ENCODE results near the gene WEE1.

The WEE1 gene

DNA sequence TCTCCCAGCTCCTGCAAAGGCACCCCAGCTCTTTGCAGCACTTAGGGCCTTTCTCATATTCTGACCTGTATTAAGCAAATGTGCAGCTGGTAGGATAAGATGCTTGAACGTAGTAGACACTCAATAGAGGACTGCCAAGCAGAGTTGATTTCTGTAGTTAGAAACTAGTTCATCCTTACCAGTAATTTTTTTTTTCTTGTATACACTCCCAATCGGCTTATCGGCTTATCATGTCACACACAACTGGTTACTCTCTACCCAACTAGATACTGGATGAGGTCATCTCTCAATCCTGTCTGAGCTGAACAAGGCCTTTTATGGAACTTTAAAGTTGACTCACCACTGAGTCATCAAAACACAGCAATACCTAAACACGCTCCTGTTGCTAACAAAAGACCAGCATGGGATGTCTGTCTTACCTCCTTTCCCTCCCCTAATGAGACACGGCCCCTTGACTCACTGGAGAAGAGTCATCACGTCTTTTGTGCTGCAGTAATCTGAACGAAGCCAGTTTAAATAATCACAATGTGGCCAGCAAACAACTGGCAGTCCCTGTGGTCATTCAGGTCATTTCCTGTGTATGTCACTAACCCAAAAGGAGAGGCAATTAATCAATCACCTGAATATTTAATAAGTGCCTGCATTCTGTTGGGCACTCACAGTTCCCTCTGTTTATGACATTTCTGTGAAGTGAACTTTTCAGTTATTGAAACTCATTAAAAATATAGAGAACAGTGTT, 7.5 kb upstream of the WEE1 start:
- H3K4me3 ChIP-seq (ENCODE audit: low read depth in 1 of 2, low read length in 2 of 2), result peak overlapping the region in 1 of 2 donors; percentile 11

DNA sequence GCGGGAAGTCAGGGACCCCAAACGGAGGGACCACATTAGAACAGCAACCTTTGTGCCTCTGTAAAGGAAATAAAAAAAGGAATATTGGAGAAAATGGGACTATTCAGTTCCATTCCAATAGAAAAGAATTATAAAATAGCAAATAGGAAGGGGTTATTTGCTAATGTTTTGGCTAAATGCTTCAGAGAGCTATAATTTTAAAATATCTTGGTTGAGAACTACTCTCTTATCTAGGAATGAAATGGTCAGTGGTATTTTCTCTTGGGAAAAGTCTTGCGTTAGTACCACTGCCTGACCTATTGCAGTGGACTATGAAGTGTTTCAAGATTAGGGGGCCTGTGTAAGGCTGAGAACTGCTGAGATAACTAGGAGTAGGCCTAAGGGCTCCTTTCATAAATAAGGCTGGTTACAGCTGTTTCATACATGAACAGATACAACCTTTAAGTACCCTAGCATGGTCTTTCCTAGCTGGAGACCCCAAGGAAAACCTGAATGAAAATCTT, 6.9 kb upstream of the WEE1 start:
- Histone ChIP-seq H3K9ac (ENCODE audit: low read depth in 1 of 2, low read length in 2 of 2) (peak overlapping the region in 1 of 2 donors; percentile 26), H3K36me3 (ENCODE audit: control insufficient read depth in 1 of 2, insufficient read depth in 2 of 2, low read length in 2 of 2) (no peaks in the 10 kb centered on the region), H3K9me3 (ENCODE audit: control insufficient read depth in 1 of 2, low read length in 2 of 2) (no peaks in the 10 kb centered on the region), H3K4me3 (ENCODE audit: low read depth in 1 of 2, low read length in 2 of 2) (no peak overlapping the region), H3K27ac (ENCODE audit: low read depth, low read length) (peak overlapping the region; percentile 54), H3K27me3 (ENCODE audit: control insufficient read depth in 1 of 2, insufficient read depth in 2 of 2, low read length in 2 of 2) (no peaks in the 10 kb centered on the region), H3K4me1 (ENCODE audit: control insufficient read depth in 1 of 2, insufficient read depth in 2 of 2, low read length in 2 of 2) (peaks cover 30 to 39% of the 10 kb centered on the region in 2 donors)

More for the DNA sequence above, 7.5 kb upstream of the WEE1 start:
- H3K4me1 ChIP-seq (ENCODE audit: control insufficient read depth in 1 of 2, insufficient read depth in 2 of 2, low read length in 2 of 2), result peaks cover 27 to 39% of the 10 kb centered on the region in 2 donors
- peak overlapping the region; percentile 54 for H3K27ac ChIP-seq (ENCODE audit: low read depth, low read length)
- H3K27me3 ChIP-seq (ENCODE audit: control insufficient read depth in 1 of 2, insufficient read depth in 2 of 2, low read length in 2 of 2), result no peaks in the 10 kb centered on the region
- no peaks in the 10 kb centered on the region for H3K36me3 ChIP-seq (ENCODE audit: control insufficient read depth in 1 of 2, insufficient read depth in 2 of 2, low read length in 2 of 2)
- peak overlapping the region in 1 of 2 donors; percentile 26 for H3K9ac ChIP-seq (ENCODE audit: low read depth in 1 of 2, low read length in 2 of 2)
- H3K9me3 ChIP-seq (ENCODE audit: control insufficient read depth in 1 of 2, low read length in 2 of 2), result no peaks in the 10 kb centered on the region

DNA sequence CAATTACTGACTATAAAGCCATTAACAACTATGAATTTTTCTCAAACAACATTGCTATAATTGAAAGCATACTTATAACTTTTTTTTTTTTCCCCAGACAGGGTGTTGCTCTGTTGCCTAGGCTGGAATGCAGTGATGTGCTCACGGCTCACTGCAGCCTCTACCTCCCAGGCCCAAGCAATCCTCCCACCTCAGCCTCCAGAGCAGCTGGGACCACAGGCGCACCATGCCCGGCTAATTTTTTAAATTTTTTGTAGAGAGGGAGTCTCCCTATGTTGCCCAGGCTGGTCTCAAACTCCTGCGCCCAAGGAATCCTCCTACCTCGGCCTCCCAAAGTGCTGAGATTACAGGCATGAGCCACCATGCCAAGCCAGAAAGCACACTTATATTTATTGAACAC, 6.1 kb upstream of the WEE1 start:
- H3K9me3 ChIP-seq (ENCODE audit: control insufficient read depth in 1 of 2, low read length in 2 of 2), result no peaks in the 10 kb centered on the region
- H3K4me1 ChIP-seq (ENCODE audit: control insufficient read depth in 1 of 2, insufficient read depth in 2 of 2, low read length in 2 of 2), result peaks cover 30 to 39% of the 10 kb centered on the region in 2 donors
- no peak overlapping the region for H3K9ac ChIP-seq (ENCODE audit: low read depth in 1 of 2, low read length in 2 of 2)
- H3K4me3 ChIP-seq (ENCODE audit: low read depth in 1 of 2, low read length in 2 of 2), result no peak overlapping the region
- no peak overlapping the region for H3K27ac ChIP-seq (ENCODE audit: low read depth, low read length)
- no peaks in the 10 kb centered on the region for H3K27me3 ChIP-seq (ENCODE audit: control insufficient read depth in 1 of 2, insufficient read depth in 2 of 2, low read length in 2 of 2)
- H3K36me3 ChIP-seq (ENCODE audit: control insufficient read depth in 1 of 2, insufficient read depth in 2 of 2, low read length in 2 of 2), result no peaks in the 10 kb centered on the region

DNA sequence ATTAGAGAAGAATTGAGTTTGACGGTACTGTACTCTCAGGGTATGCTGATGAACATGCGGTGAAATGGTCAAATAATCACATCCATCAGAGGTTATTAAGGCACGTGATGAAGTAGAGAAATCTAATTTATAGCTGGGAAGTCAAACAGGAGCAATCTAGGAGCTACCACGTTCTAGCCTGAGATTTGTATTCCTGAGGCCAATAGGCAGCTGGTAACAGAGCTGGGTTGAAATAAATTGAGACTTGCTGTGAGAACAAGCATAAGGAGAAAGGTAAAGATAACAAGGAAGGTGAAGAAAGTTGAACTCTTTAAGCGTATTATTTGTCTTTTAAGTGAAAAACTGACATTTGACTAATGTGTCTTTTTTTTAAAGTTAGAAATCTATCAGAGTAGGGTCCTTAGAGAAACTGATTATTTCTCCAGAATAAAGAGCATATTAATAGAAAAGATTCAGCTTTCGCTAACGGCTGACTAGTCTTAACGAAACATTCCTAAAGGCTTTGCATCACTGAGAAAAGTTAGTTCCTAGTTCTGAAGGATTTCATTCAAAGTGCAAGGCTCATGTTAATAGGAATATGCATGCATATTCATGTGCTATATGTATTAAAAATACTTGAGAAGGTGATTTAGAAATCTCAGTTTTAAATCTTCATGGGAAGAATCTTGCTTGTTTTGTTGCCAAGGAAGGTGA, 5.2 kb upstream of the WEE1 start:
- no peaks in the 10 kb centered on the region for H3K9me3 ChIP-seq (ENCODE audit: control insufficient read depth in 1 of 2, low read length in 2 of 2)
- no peaks in the 10 kb centered on the region for H3K27me3 ChIP-seq (ENCODE audit: control insufficient read depth in 1 of 2, insufficient read depth in 2 of 2, low read length in 2 of 2)
- peak overlapping the region; percentile 80 for H3K27ac ChIP-seq (ENCODE audit: low read depth, low read length)
- no peak overlapping the region for H3K4me3 ChIP-seq (ENCODE audit: low read depth in 1 of 2, low read length in 2 of 2)
- H3K4me1 ChIP-seq (ENCODE audit: control insufficient read depth in 1 of 2, insufficient read depth in 2 of 2, low read length in 2 of 2), result peaks cover 30 to 39% of the 10 kb centered on the region in 2 donors
- H3K9ac ChIP-seq (ENCODE audit: low read depth in 1 of 2, low read length in 2 of 2), result peak overlapping the region; percentile 15 to 45
- no peaks in the 10 kb centered on the region for H3K36me3 ChIP-seq (ENCODE audit: control insufficient read depth in 1 of 2, insufficient read depth in 2 of 2, low read length in 2 of 2)

DNA sequence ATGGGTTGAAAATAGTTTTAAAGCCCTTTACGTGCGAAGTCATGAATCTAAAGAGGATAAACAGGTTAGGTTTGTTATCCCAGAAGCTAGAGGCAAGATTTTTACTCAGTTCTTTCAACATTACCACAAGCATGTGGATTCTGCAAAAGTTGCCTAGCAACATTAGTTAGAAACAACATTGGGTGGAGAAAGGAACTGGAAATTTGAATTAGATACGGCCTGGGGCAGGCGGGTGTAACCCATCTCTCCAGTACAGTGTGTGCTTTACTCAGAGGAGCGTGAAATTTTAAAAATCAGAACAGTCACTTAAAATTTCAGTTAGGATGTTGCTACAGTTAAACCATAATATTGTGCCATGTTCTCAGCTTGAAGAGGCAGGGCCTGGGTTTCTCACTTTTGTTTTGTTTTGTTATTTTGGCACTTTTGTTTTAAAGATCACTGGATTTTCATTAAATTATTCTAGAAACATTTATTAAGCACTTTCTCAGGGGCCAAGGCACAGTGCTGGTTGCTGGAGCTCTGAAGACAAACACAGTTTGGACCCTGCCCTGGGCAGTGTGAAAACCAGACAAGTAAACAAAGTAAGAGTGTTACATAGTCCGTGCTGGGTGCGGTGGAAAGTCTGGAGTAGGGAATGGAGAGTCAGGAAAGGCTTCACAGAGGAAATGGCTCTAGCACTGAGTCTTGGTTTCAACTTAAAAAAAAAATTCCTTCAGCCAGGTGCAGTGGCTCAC, 4.4 kb upstream of the WEE1 start:
- Histone ChIP-seq H3K27ac (ENCODE audit: low read depth, low read length) (peak overlapping the region; percentile 80), H3K9me3 (ENCODE audit: control insufficient read depth in 1 of 2, low read length in 2 of 2) (no peaks in the 10 kb centered on the region), H3K27me3 (ENCODE audit: control insufficient read depth in 1 of 2, insufficient read depth in 2 of 2, low read length in 2 of 2) (no peaks in the 10 kb centered on the region), H3K36me3 (ENCODE audit: control insufficient read depth in 1 of 2, insufficient read depth in 2 of 2, low read length in 2 of 2) (no peaks in the 10 kb centered on the region), H3K4me3 (ENCODE audit: low read depth in 1 of 2, low read length in 2 of 2) (peak overlapping the region; percentile 17 to 23), H3K4me1 (ENCODE audit: control insufficient read depth in 1 of 2, insufficient read depth in 2 of 2, low read length in 2 of 2) (peaks cover 30 to 39% of the 10 kb centered on the region in 2 donors), H3K9ac (ENCODE audit: low read depth in 1 of 2, low read length in 2 of 2) (peak overlapping the region; percentile 33 to 45)

DNA sequence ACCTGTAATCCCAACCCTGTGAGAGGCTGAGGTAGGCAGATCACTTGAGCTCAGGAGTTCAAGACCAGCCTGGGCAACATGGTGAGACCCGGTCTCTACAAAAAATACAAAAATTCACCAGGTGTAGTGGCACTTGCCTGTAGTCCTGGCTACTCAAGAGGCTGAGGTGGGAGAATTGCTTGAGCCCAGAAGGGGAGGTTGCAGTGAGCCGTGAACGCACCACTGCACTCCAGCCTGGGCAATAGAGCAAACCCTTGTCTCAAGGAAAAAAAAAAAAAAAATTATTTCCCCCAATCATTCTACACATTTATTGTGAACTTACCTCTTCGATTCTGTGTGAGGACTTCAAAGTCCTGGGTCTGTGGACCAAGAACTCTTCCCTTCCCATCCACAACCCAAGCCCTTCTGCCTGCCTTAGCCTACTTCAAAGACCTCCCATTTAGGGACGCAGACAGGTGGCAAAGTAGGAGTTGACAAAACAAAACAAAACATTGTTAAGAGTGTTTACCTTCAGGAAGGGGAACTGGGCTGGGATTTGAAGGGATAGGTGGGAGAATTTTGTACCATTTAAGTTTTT, 3.8 kb upstream of the WEE1 start:
- H3K4me3 ChIP-seq (ENCODE audit: low read depth in 1 of 2, low read length in 2 of 2), result no peak overlapping the region
- no peaks in the 10 kb centered on the region for H3K36me3 ChIP-seq (ENCODE audit: control insufficient read depth in 1 of 2, insufficient read depth in 2 of 2, low read length in 2 of 2)
- peak overlapping the region; percentile 80 for H3K27ac ChIP-seq (ENCODE audit: low read depth, low read length)
- H3K9ac ChIP-seq (ENCODE audit: low read depth in 1 of 2, low read length in 2 of 2), result peak overlapping the region; percentile 33 to 45
- H3K4me1 ChIP-seq (ENCODE audit: control insufficient read depth in 1 of 2, insufficient read depth in 2 of 2, low read length in 2 of 2), result peaks cover 30 to 39% of the 10 kb centered on the region in 2 donors
- H3K27me3 ChIP-seq (ENCODE audit: control insufficient read depth in 1 of 2, insufficient read depth in 2 of 2, low read length in 2 of 2), result no peaks in the 10 kb centered on the region
- H3K9me3 ChIP-seq (ENCODE audit: control insufficient read depth in 1 of 2, low read length in 2 of 2), result no peaks in the 10 kb centered on the region

DNA sequence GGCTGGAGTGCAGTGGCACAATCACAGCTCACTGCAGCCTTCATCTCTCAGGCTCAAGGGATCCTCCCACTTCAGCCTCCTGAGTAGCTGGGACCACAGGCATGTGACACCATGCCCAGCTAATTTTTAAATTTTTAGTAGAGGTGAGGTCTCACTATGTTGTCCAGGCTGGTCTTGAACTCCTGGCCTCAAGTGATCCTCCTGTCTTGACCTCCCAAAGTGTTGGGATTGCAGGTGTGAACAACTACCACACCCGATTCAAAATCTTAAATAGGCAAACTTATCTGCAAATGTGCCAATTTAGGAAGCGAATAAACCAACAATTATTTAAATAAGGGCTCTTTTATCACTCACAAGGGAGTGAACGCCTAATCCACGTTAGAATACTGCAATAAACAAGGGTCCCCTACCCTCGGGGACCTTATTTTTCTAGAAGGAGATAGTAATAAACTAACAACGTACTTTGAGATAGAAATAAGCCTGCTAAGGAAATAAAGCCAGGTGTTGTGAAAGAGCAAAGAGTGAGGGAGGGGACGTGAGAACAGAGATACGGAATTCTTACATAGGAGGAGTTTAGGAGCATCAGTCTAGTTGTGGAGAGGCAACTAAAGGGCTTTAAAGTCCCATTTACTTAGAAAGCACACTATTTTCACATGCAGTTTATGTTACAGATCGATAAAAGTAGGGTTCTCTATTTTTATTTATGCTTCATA, 3.0 kb upstream of the WEE1 start:
- H3K4me1 ChIP-seq (ENCODE audit: control insufficient read depth in 1 of 2, insufficient read depth in 2 of 2, low read length in 2 of 2), result peaks cover 30 to 39% of the 10 kb centered on the region in 2 donors
- no peaks in the 10 kb centered on the region for H3K9me3 ChIP-seq (ENCODE audit: control insufficient read depth in 1 of 2, low read length in 2 of 2)
- H3K27ac ChIP-seq (ENCODE audit: low read depth, low read length), result no peak overlapping the region

DNA sequence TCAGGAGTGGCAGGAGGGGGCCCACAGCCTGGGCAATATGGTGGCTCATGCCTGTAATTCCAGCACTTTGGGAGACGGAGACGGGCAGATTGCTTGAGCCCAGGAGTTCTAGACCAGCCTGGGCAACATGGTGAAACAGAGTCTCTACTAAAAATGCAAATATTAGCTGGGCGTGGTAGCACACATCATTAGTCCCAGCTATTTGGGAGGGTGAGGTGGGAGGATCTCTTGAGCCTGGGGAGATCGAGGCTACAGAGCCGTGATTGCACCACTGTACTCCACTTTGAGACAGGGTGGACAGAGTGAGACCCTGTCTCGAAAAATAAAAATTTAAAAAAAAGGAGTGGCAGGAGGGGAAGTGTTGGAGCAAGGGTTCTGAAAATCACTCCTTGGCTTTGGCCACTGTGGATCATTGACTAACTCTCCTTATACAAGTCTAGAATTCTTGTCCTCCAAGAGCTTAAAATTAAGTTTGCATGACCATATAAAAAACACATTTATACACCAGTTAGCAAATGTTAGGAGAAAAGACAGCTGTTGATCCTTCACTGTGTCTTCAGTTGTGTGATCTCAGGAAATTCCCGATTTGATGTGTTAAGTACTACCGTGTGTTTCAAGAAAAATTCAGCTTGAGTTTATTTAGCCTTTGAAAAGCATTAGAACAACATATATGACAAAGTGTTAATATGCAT, 2.3 kb upstream of the WEE1 start:
- no peaks in the 10 kb centered on the region for H3K9me3 ChIP-seq (ENCODE audit: control insufficient read depth in 1 of 2, low read length in 2 of 2)
- no peak overlapping the region for H3K27ac ChIP-seq (ENCODE audit: low read depth, low read length)
- H3K4me1 ChIP-seq (ENCODE audit: control insufficient read depth in 1 of 2, insufficient read depth in 2 of 2, low read length in 2 of 2), result peaks cover 29 to 33% of the 10 kb centered on the region in 2 donors
- H3K4me3 ChIP-seq (ENCODE audit: low read depth in 1 of 2, low read length in 2 of 2), result no peak overlapping the region
- H3K36me3 ChIP-seq (ENCODE audit: control insufficient read depth in 1 of 2, insufficient read depth in 2 of 2, low read length in 2 of 2), result no peaks in the 10 kb centered on the region
- no peak overlapping the region for H3K9ac ChIP-seq (ENCODE audit: low read depth in 1 of 2, low read length in 2 of 2)
- H3K27me3 ChIP-seq (ENCODE audit: control insufficient read depth in 1 of 2, insufficient read depth in 2 of 2, low read length in 2 of 2), result no peaks in the 10 kb centered on the region

More for the DNA sequence above, 3.0 kb upstream of the WEE1 start:
- no peaks in the 10 kb centered on the region for H3K27me3 ChIP-seq (ENCODE audit: control insufficient read depth in 1 of 2, insufficient read depth in 2 of 2, low read length in 2 of 2)
- H3K36me3 ChIP-seq (ENCODE audit: control insufficient read depth in 1 of 2, insufficient read depth in 2 of 2, low read length in 2 of 2), result no peaks in the 10 kb centered on the region
- no peak overlapping the region for H3K4me3 ChIP-seq (ENCODE audit: low read depth in 1 of 2, low read length in 2 of 2)
- no peak overlapping the region for H3K9ac ChIP-seq (ENCODE audit: low read depth in 1 of 2, low read length in 2 of 2)

DNA sequence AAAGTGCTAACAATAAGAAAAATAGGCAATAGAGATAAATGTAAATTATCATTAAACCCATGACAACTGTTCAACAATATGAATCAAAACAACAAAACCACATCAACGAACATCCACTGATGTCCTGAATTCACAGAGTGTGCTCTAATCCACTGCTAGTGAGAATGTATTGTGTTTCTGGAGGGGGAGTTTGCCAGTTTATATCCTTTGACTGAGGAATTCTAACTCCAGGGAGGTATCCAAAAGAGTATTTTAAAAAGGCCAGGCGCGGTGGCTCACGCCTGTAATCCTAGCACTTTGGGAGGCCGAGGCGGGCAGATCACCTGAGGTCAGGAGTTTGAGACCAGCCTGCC, 1.7 kb upstream of the WEE1 start:
- no peaks in the 10 kb centered on the region for H3K36me3 ChIP-seq (ENCODE audit: control insufficient read depth in 1 of 2, insufficient read depth in 2 of 2, low read length in 2 of 2)
- H3K9me3 ChIP-seq (ENCODE audit: control insufficient read depth in 1 of 2, low read length in 2 of 2), result no peaks in the 10 kb centered on the region
- peaks cover 29 to 33% of the 10 kb centered on the region in 2 donors for H3K4me1 ChIP-seq (ENCODE audit: control insufficient read depth in 1 of 2, insufficient read depth in 2 of 2, low read length in 2 of 2)
- H3K27me3 ChIP-seq (ENCODE audit: control insufficient read depth in 1 of 2, insufficient read depth in 2 of 2, low read length in 2 of 2), result no peaks in the 10 kb centered on the region
- H3K4me3 ChIP-seq (ENCODE audit: low read depth in 1 of 2, low read length in 2 of 2), result no peak overlapping the region
- H3K27ac ChIP-seq (ENCODE audit: low read depth, low read length), result no peak overlapping the region
- no peak overlapping the region for H3K9ac ChIP-seq (ENCODE audit: low read depth in 1 of 2, low read length in 2 of 2)
